A204.1 (cell line): ENCODE results near the gene NFATC1.
"Not testable (repeated sequence)": the region's sequence is repeated elsewhere in the genome, so short reads cannot be mapped to it uniquely, and the experiment has no call there.

Experiments used
- FAIRE-seq: peaks from 2 replicates; lab custom pipeline; 2012; peaks lifted over from hg19 to GRCh38; lab: Jason Lieb, UNC

Gene NFATC1

GRCh38 chr18:79375441-79376154, 20.1 kb upstream of the NFATC1 start:
- FAIRE-seq: no peak

GRCh38 chr18:79376661-79377060, 19.1 kb upstream of the NFATC1 start:
- FAIRE-seq: not testable (repeated sequence)

- no peak for FAIRE-seq
Measured at GRCh38 chr18:79377187-79377891, 18.4 kb upstream of the NFATC1 start.

GRCh38 chr18:79378536-79379250, 17.0 kb upstream of the NFATC1 start:
- FAIRE-seq: no peak

- FAIRE-seq: no peak
Measured at GRCh38 chr18:79379251-79379905, 16.4 kb upstream of the NFATC1 start.

- FAIRE-seq: no peak
Measured at GRCh38 chr18:79379931-79380815, 15.6 kb upstream of the NFATC1 start.

- no peak for FAIRE-seq
Measured at GRCh38 chr18:79380816-79381806, 14.6 kb upstream of the NFATC1 start.

GRCh38 chr18:79381811-79382311, 13.9 kb upstream of the NFATC1 start:
- no peak for FAIRE-seq

GRCh38 chr18:79382681-79383387, 12.9 kb upstream of the NFATC1 start:
- FAIRE-seq: no peak

- no peak for FAIRE-seq
Measured at GRCh38 chr18:79383388-79384056, 12.2 kb upstream of the NFATC1 start.

- no peak for FAIRE-seq
Measured at GRCh38 chr18:79384151-79384807, 11.5 kb upstream of the NFATC1 start.

- FAIRE-seq: no peak
Measured at GRCh38 chr18:79384834-79385233, 10.9 kb upstream of the NFATC1 start.

GRCh38 chr18:79385326-79385707, 10.4 kb upstream of the NFATC1 start:
- no peak for FAIRE-seq

GRCh38 chr18:79385708-79386341, 9.9 kb upstream of the NFATC1 start:
- no peak for FAIRE-seq

- FAIRE-seq: no peak
Measured at GRCh38 chr18:79386547-79386946, 9.2 kb upstream of the NFATC1 start.

GRCh38 chr18:79387214-79387613, 8.5 kb upstream of the NFATC1 start:
- FAIRE-seq: no peak

GRCh38 chr18:79387615-79388014, 8.1 kb upstream of the NFATC1 start:
- FAIRE-seq: no peak

GRCh38 chr18:79388043-79388442, 7.7 kb upstream of the NFATC1 start:
- FAIRE-seq: no peak
